B cell (primary cell): ENCODE results near the gene JADE1. TPM values are rescaled to one million over a fixed set of nuclear protein-coding genes. Genes with fewer than 3 reads are reported as not detected.

Experiments used
- ATAC-seq: fragments of 200-7000 bp; cut with Tn5 transposase; one replicate; pipeline ENCODE4 v1.10.0; 2021; ENCODE audit warnings: low read depth, mild to moderate bottlenecking, moderate number of reproducible peaks, moderate library complexity
- CTCF ChIA-PET: fragments of 350-600 bp; sonication (Branson Sonifier 250); formaldehyde crosslinking; loops from one replicate; lab custom pipeline; 2021; ENCODE audit warnings: antibody characterized with exemption, inconsistent platforms; lab: Charles Lee
- POLR2A ChIA-PET: fragments of 350-600 bp; sonication (Branson Sonifier 250); formaldehyde crosslinking; loops from one replicate; lab custom pipeline; 2021; ENCODE audit warnings: antibody characterized with exemption; lab: Charles Lee
- DNase-seq: peaks from one replicate; pipeline ENCODE4 v3.0.0; 2013
- H2AFZ ChIP-seq: 2 replicates; pipeline ENCODE4 v1.6.1; 2012; ENCODE audit warnings: mild to moderate bottlenecking, low read depth, low read length; ENCODE audit not compliant: insufficient read depth, poor library complexity, severe bottlenecking
- H3K27ac ChIP-seq, 2 donors: 1 replicate in 1 of 2; 2 replicates in 1 of 2; pipeline ENCODE4 v1.5.1; 2012 to 2013; ENCODE audit warnings: low read length in 2 of 2, mild to moderate bottlenecking in 2 of 2, moderate library complexity in 1 of 2
- H3K27me3 ChIP-seq, 4 experiments: fragments of 200-600 bp in 1 of 4; sonication (generic) in 1 of 4; replicated peaks in 1 of 4; 1 replicate in 2 of 4; 2 replicates in 2 of 4; pipeline versions ENCODE4 v1.6.1 to v1.7.0; 2013 to 2016; ENCODE audit warnings: low read length in 3 of 4, mild to moderate bottlenecking in 2 of 4, mixed read lengths in 1 of 4, moderate library complexity in 1 of 4; ENCODE audit not compliant: insufficient read depth in 4 of 4, control insufficient read depth in 3 of 4; ENCODE audit errors: control extremely low read depth in 1 of 4
- H3K36me3 ChIP-seq, 2 experiments: replicated peaks in 1 of 2; 1 replicate in 1 of 2; 2 replicates in 1 of 2; pipeline versions ENCODE4 v1.6.1 to v1.7.1; 2013; ENCODE audit warnings: low read length in 1 of 2; ENCODE audit not compliant: insufficient read depth in 2 of 2, control insufficient read depth in 1 of 2; ENCODE audit errors: control extremely low read depth in 1 of 2, extremely low read depth in 1 of 2
- H3K4me1 ChIP-seq, 2 donors: fragments of 200-600 bp in 1 of 2; sonication (generic) in 1 of 2; 1 replicate in 1 of 2; 2 replicates in 1 of 2; pipeline versions ENCODE4 v1.5.1 to v1.6.1; 2013 to 2017; ENCODE audit warnings: low read length in 2 of 2; ENCODE audit not compliant: control insufficient read depth in 2 of 2, insufficient read depth in 2 of 2
- H3K4me2 ChIP-seq: replicated peaks from 2 replicates; pipeline ENCODE3; 2012; ENCODE audit warnings: mild to moderate bottlenecking, low read depth, low read length; ENCODE audit not compliant: poor library complexity, severe bottlenecking
- H3K4me3 ChIP-seq, 5 experiments: fragments of 200-600 bp in 1 of 5; sonication (generic) in 1 of 5; 1 replicate in 3 of 5; 2 replicates in 2 of 5; pipeline versions ENCODE4 v1.5.1 to v1.7.0; 2011 to 2016; ENCODE audit warnings: low read length in 4 of 5, mild to moderate bottlenecking in 4 of 5, low read depth in 2 of 5, control low read depth in 1 of 5, moderate library complexity in 1 of 5; ENCODE audit not compliant: insufficient read depth in 1 of 5; ENCODE audit errors: control extremely low read depth in 1 of 5, extremely low read depth in 1 of 5
- H3K79me2 ChIP-seq: fragments of 200-600 bp; sonication (generic); one replicate; pipeline ENCODE4 v1.6.0; 2016; ENCODE audit warnings: low read length; ENCODE audit not compliant: control insufficient read depth, insufficient read depth
- H3K9ac ChIP-seq: fragments of 200-600 bp; sonication (generic); 2 replicates; pipeline ENCODE4 v1.6.1; 2017; ENCODE audit warnings: mild to moderate bottlenecking, low read length, moderate library complexity
- H3K9me3 ChIP-seq, 3 donors: one replicate each; pipeline versions ENCODE4 v1.6.1 to v1.7.1; 2013; ENCODE audit warnings: low read length in 2 of 3; ENCODE audit not compliant: control insufficient read depth in 2 of 3, insufficient read depth in 1 of 3; ENCODE audit errors: control extremely low read depth in 1 of 3
- H4K20me1 ChIP-seq: 2 replicates; pipeline ENCODE4 v1.6.0; 2012; ENCODE audit warnings: mild to moderate bottlenecking, low read length; ENCODE audit not compliant: insufficient read depth, control insufficient read depth, poor library complexity, severe bottlenecking
- H3K27ac Mint-ChIP-seq: one replicate; pipeline ENCODE4 v1.8.0; 2021; ENCODE audit warnings: mixed read lengths
- H3K27me3 Mint-ChIP-seq: one replicate; pipeline ENCODE4 v1.8.0; 2021; ENCODE audit warnings: mixed read lengths
- H3K4me1 Mint-ChIP-seq: one replicate; pipeline ENCODE4 v1.8.0; 2021; ENCODE audit warnings: mixed read lengths
- H3K4me3 Mint-ChIP-seq: one replicate; pipeline ENCODE4 v1.8.0; 2021; ENCODE audit warnings: mixed read lengths
- H3K9me3 Mint-ChIP-seq: one replicate; pipeline ENCODE4 v1.8.0; 2022; ENCODE audit warnings: mixed read lengths; ENCODE audit not compliant: insufficient read depth
- EZH2 ChIP-seq: IDR thresholded peaks from 2 replicates; pipeline ENCODE4 v1.6.1; 2012; ENCODE audit warnings: borderline replicate concordance, low read depth, mild to moderate bottlenecking, moderate library complexity, low read length; ENCODE audit not compliant: insufficient read depth, poor library complexity, severe bottlenecking
- WGBS: methylation state at CpG from one replicate; pipeline ENCODE4 v1.1.5; 2013; ENCODE audit warnings: missing lambda C conversion rate; ENCODE audit not compliant: insufficient coverage; 5-methylcytosine and 5-hydroxymethylcytosine counted together
- intact Hi-C: fragments of 100-400 bp; cut with micrococcal nuclease; formaldehyde crosslinking; loops from one replicate; pipeline ENCODE4 v1.10.0; 2022
- polyA plus RNA-seq: library from polyadenylated mRNA; depleted of rRNA; stranded (reverse); fragments of >200 nt; gene quantifications from 2 replicates; pipeline ENCODE4 v1.2.3, GENCODE V29; 2012
- total RNA-seq, 2 donors: library from RNA; stranded (reverse); fragments of 120-200 nt in 1 of 2; gene quantifications; 1 replicate in 1 of 2; 2 replicates in 1 of 2; pipeline versions ENCODE4 v1.2.3 to v1.2.4, GENCODE V29; 2013 to 2022
- TF ChIP-seq, protein P1 (sequence below): fragments of 200-600 bp; IDR thresholded peaks from one replicate; pipeline ENCODE4 v1.8.0; 2022; ENCODE audit warnings: antibody characterized with exemption, mild to moderate bottlenecking

JADE1 gene
- total and polyA plus RNA-seq, 2 donors (not counting 1 experiment from before 2014, with no cell fraction given), result 13.8 to 42.4 TPM

DNA sequence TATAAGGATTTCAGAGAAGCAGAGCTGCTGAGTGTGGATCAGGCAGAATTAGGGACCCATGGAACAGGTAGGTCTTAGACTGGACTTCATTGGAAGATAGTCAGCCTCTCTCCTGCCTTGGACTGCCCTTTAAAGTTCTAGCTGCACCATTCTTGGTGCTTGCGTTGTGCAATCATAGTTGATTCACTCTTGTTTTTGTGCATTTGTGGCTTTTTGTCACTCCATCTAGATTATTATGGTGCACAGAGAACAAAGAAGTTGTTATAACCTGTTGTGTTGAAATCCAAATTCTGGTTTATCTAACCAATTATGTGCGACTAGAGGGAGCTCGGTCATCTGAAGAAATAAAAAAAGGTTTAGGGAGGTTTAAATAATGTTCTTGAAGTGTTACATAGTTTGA, 59.3 kb downstream of the JADE1 start:
- Histone ChIP-seq H3K79me2 (no peaks in the 10 kb centered on the region), H3K27ac (no peak overlapping the region), H3K36me3 (peaks cover 25 to 65% of the 10 kb centered on the region in 2 experiments), H2AFZ (no peak overlapping the region), H3K27me3 (no peaks in the 10 kb centered on the region), H3K9me3 (no peaks in the 10 kb centered on the region), H3K4me2 (no peak overlapping the region), H3K9ac (no peak overlapping the region), H3K4me3 (no peak overlapping the region), H3K4me1 (no peaks in the 10 kb centered on the region), H4K20me1 (peaks cover under 1% of the 10 kb centered on the region)
- Mint-ChIP-seq H3K4me3 (no peak overlapping the region), H3K27ac (no peak overlapping the region), H3K27me3 (no peaks in the 10 kb centered on the region), H3K9me3 (no peaks in the 10 kb centered on the region), H3K4me1 (peaks cover 13% of the 10 kb centered on the region)
- ChIA-PET CTCF (interaction anchor here (0.9 to 1.8 kb wide), 2 partner anchors 10 to 86 kb away, joined by 4 to 7 read pairs; no protein-coding TSS in a partner anchor), POLR2A (no interaction called here)
- intact Hi-C loops, result no loop called here
- ATAC-seq (no peak), DNase-seq (no peak)
- TF ChIP-seq EZH2, result no peak
- TF ChIP-seq, protein P1, sequence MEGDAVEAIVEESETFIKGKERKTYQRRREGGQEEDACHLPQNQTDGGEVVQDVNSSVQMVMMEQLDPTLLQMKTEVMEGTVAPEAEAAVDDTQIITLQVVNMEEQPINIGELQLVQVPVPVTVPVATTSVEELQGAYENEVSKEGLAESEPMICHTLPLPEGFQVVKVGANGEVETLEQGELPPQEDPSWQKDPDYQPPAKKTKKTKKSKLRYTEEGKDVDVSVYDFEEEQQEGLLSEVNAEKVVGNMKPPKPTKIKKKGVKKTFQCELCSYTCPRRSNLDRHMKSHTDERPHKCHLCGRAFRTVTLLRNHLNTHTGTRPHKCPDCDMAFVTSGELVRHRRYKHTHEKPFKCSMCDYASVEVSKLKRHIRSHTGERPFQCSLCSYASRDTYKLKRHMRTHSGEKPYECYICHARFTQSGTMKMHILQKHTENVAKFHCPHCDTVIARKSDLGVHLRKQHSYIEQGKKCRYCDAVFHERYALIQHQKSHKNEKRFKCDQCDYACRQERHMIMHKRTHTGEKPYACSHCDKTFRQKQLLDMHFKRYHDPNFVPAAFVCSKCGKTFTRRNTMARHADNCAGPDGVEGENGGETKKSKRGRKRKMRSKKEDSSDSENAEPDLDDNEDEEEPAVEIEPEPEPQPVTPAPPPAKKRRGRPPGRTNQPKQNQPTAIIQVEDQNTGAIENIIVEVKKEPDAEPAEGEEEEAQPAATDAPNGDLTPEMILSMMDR, result no peak
- no CpG with 5 or more reads among the region's 3 CpGs for WGBS

DNA sequence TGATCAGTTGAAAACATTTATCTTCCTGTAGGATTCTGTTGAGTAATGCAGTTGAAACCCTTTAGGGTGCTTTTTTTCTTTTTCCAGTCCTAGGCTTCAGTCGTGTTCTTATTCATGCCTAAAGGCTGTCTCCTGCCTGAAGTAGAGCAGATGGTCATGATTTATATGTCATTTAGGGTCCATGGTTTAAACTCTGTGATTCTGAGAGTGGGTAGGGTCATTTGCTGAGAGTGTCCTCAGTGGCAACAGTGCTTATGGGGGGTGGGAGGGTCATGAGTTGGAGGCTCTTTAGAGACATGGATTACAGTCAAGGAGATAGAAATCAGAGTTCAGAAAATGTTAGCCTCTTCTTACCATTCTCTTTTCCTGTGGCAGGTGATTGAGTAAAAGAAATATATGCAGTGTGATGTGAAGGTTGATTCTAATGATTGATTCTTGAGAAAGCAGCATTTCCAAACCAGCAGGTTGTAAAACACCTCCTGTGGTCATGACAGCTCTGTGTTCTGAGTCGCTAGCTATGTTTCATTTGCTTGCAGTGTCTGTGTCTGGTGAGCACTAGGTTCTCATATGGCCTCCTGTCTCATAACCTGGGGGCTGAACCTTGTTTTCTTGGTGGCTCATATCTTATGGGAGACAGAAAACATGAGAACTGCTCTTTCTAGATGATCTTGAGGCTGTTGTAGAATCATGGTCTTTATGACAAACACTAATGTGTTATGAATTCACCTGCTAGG, 60.4 kb downstream of the JADE1 start:
- no peak for TF ChIP-seq EZH2
- TF ChIP-seq, protein P1, result no peak
- Mint-ChIP-seq H3K27ac (no peak overlapping the region), H3K4me3 (no peak overlapping the region), H3K4me1 (peaks cover 13% of the 10 kb centered on the region), H3K9me3 (no peaks in the 10 kb centered on the region), H3K27me3 (no peaks in the 10 kb centered on the region)
- H3K36me3 ChIP-seq, result peaks cover 25 to 59% of the 10 kb centered on the region in 2 experiments
- H3K27me3 ChIP-seq, result no peaks in the 10 kb centered on the region
- no peak overlapping the region for H3K4me3 ChIP-seq
- H3K27ac ChIP-seq, result no peak overlapping the region
- ChIA-PET POLR2A (no interaction called here), CTCF (no interaction called here)
- H3K79me2 ChIP-seq, result no peaks in the 10 kb centered on the region
- DNase-seq (no peak), ATAC-seq (no peak)
- no peak overlapping the region for H3K4me2 ChIP-seq
- no peak overlapping the region for H3K9ac ChIP-seq
- intact Hi-C loops, result no loop called here
- H3K4me1 ChIP-seq, result no peaks in the 10 kb centered on the region
- no peaks in the 10 kb centered on the region for H4K20me1 ChIP-seq
- no peak overlapping the region for H2AFZ ChIP-seq
- WGBS, result 100% methylated on average over 2 of the region's 2 CpGs
- no peaks in the 10 kb centered on the region for H3K9me3 ChIP-seq
